HUES64 (cell line): Measurements from ENCODE around the gene WDR72.

Experiments used
- H3K27ac ChIP-seq: 2 replicates; pipeline ENCODE4 v1.7.0; 2013; ENCODE audit warnings: low read depth, low read length, inconsistent platforms
- H3K27me3 ChIP-seq: 2 replicates; pipeline ENCODE4 v1.6.1; 2013; ENCODE audit warnings: mild to moderate bottlenecking, low read length; ENCODE audit not compliant: insufficient read depth
- H3K36me3 ChIP-seq: 2 replicates; pipeline ENCODE4 v1.6.1; 2013; ENCODE audit warnings: mild to moderate bottlenecking, low read length; ENCODE audit not compliant: insufficient read depth
- H3K4me1 ChIP-seq: 2 replicates; pipeline ENCODE4 v1.6.1; 2013; ENCODE audit warnings: mild to moderate bottlenecking, low read length, moderate library complexity; ENCODE audit not compliant: insufficient read depth
- H3K4me3 ChIP-seq: 2 replicates; pipeline ENCODE4 v1.5.1; 2013; ENCODE audit warnings: mild to moderate bottlenecking, low read length, moderate library complexity
- H3K9ac ChIP-seq: 2 replicates; pipeline ENCODE4 v1.6.1; 2013; ENCODE audit warnings: mild to moderate bottlenecking, low read depth, low read length
- H3K9me3 ChIP-seq: 2 replicates; pipeline ENCODE4 v1.6.1; 2013; ENCODE audit warnings: low read depth, low read length; ENCODE audit not compliant: insufficient read depth
- WGBS: fragments of 150-250, 120-280 bp; methylation state at CpG from one replicate; pipeline ENCODE4 v1.1.7; 2013; ENCODE audit warnings: missing lambda C conversion rate; 5-methylcytosine and 5-hydroxymethylcytosine counted together

Gene WDR72

GRCh38 chr15:53477981-53478766 is 281.3 kb downstream of the WDR72 start:
- no peak overlapping the region for H3K4me3 ChIP-seq
- no peak overlapping the region for H3K27ac ChIP-seq
- H3K9ac ChIP-seq: no peak overlapping the region
- WGBS: 94% methylated on average over 8 of the region's 9 CpGs
- no peaks in the 10 kb centered on the region for H3K4me1 ChIP-seq
- no peaks in the 10 kb centered on the region for H3K36me3 ChIP-seq
- H3K9me3 ChIP-seq: no peaks in the 10 kb centered on the region
- H3K27me3 ChIP-seq: no peaks in the 10 kb centered on the region

- WGBS: no CpG with 5 or more reads among the region's 1 CpG
- H3K9me3 ChIP-seq: no peaks in the 10 kb centered on the region
- H3K4me1 ChIP-seq: no peaks in the 10 kb centered on the region
- H3K9ac ChIP-seq: no peak overlapping the region
- no peaks in the 10 kb centered on the region for H3K27me3 ChIP-seq
- no peak overlapping the region for H3K4me3 ChIP-seq
- H3K36me3 ChIP-seq: no peaks in the 10 kb centered on the region
- no peak overlapping the region for H3K27ac ChIP-seq
Observed at GRCh38 chr15:53473886-53474285, 285.6 kb downstream of the WDR72 start.

DNA sequence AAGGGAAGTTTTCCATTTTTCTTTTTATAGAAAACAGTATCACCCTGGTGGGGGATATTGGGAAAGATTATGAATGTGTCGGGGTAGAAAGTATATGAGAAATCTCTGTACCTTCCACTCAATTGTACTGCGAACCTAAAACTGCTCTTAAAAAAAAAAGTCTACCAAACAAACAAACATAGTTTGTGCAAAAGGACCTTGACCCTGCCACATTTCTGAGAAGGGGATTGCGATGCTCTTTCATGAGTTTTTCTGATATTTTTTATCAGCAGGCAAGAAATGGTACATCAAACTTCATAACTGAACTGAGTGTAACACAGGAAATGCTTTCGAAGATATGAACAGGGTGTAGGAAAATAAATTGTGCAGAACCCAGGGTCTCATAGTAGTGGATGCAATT is 286.0 kb downstream of the WDR72 start:
- Histone ChIP-seq H3K36me3 (no peaks in the 10 kb centered on the region), H3K4me1 (no peaks in the 10 kb centered on the region), H3K9ac (no peak overlapping the region), H3K9me3 (no peaks in the 10 kb centered on the region), H3K4me3 (no peak overlapping the region), H3K27ac (no peak overlapping the region), H3K27me3 (no peaks in the 10 kb centered on the region)
- 91% methylated on average over 3 of the region's 4 CpGs for WGBS

GRCh38 chr15:53472883-53473282 is 286.6 kb downstream of the WDR72 start:
- H3K27ac ChIP-seq: no peak overlapping the region
- no peak overlapping the region for H3K9ac ChIP-seq
- no peaks in the 10 kb centered on the region for H3K27me3 ChIP-seq
- WGBS: 71% methylated on average over 5 of the region's 5 CpGs
- H3K4me3 ChIP-seq: no peak overlapping the region
- no peaks in the 10 kb centered on the region for H3K4me1 ChIP-seq
- H3K9me3 ChIP-seq: no peaks in the 10 kb centered on the region
- no peaks in the 10 kb centered on the region for H3K36me3 ChIP-seq

GRCh38 chr15:53472210-53472609 is 287.3 kb downstream of the WDR72 start:
- Histone ChIP-seq H3K36me3 (no peaks in the 10 kb centered on the region), H3K9ac (no peak overlapping the region), H3K4me3 (no peak overlapping the region), H3K9me3 (no peaks in the 10 kb centered on the region), H3K27me3 (no peaks in the 10 kb centered on the region), H3K4me1 (no peaks in the 10 kb centered on the region), H3K27ac (no peak overlapping the region)
- 90% methylated on average over 3 of the region's 3 CpGs for WGBS

GRCh38 chr15:53470743-53471142 is 288.7 kb downstream of the WDR72 start:
- H3K4me1 ChIP-seq: no peaks in the 10 kb centered on the region
- H3K27ac ChIP-seq: no peak overlapping the region
- H3K9me3 ChIP-seq: no peaks in the 10 kb centered on the region
- H3K9ac ChIP-seq: no peak overlapping the region
- H3K27me3 ChIP-seq: no peaks in the 10 kb centered on the region
- H3K4me3 ChIP-seq: no peak overlapping the region
- WGBS: 90% methylated on average over 1 of the region's 4 CpGs
- no peaks in the 10 kb centered on the region for H3K36me3 ChIP-seq

DNA sequence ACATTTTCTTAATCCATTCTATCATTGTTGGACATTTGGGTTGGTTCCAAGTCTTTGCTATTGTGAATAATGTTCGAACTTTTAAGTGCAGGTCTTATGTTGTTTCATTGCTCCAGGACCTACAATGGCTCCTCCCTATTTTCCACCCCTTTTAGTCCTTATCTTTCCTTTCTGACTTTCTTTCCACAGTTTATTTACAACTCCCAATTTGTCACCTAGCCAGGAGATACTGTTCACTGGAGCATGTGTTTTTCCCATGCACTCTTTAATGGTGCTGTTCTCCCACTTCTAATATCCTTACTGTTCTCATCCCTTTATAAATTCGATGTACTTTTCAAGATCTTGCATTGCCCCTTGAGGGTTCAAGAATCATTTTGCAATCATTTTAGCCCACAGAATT is 290.0 kb downstream of the WDR72 start:
- Histone ChIP-seq H3K9ac (no peak overlapping the region), H3K4me1 (no peaks in the 10 kb centered on the region), H3K36me3 (no peaks in the 10 kb centered on the region), H3K4me3 (no peak overlapping the region), H3K27me3 (no peaks in the 10 kb centered on the region), H3K9me3 (no peaks in the 10 kb centered on the region), H3K27ac (no peak overlapping the region)
- 99% methylated on average over 2 of the region's 2 CpGs for WGBS
